Cortex of kidney (tissue), 1 donor: ENCODE results near the gene PSMD2.

ENCODE experiments used
- DNase-seq: peaks from one replicate; lab custom pipeline; 2025; lab: John Stamatoyannopoulos, UW

Gene PSMD2

GRCh38 chr3:184317201-184317600 is 18.2 kb downstream of the PSMD2 start:
- DNase-seq = no peak

GRCh38 chr3:184320104-184320445 is 21.0 kb downstream of the PSMD2 start:
- DNase-seq = no peak

GRCh38 chr3:184321666-184322065 is 22.6 kb downstream of the PSMD2 start:
- DNase-seq = no peak

- no peak for DNase-seq
Measured at GRCh38 chr3:184322731-184323487, 23.9 kb downstream of the PSMD2 start.

- DNase-seq = no peak
Measured at GRCh38 chr3:184323696-184324095, 24.7 kb downstream of the PSMD2 start.

- no peak for DNase-seq
Measured at GRCh38 chr3:184325269-184325668, 26.2 kb downstream of the PSMD2 start.

GRCh38 chr3:184325715-184326369 is 26.8 kb downstream of the PSMD2 start:
- no peak for DNase-seq

- no peak for DNase-seq
Measured at GRCh38 chr3:184327171-184327570, 28.1 kb downstream of the PSMD2 start.

GRCh38 chr3:184328516-184328915 is 29.5 kb downstream of the PSMD2 start:
- DNase-seq = no peak

- no peak for DNase-seq
Measured at GRCh38 chr3:184332370-184333090, 33.5 kb downstream of the PSMD2 start.

- DNase-seq = no peak
Measured at GRCh38 chr3:184333190-184333589, 34.1 kb downstream of the PSMD2 start.

GRCh38 chr3:184333700-184334099 is 34.7 kb downstream of the PSMD2 start:
- no peak for DNase-seq

GRCh38 chr3:184334470-184335158 is 35.6 kb downstream of the PSMD2 start:
- no peak for DNase-seq

GRCh38 chr3:184335291-184335660 is 36.2 kb downstream of the PSMD2 start:
- DNase-seq = no peak

- no peak for DNase-seq
Measured at GRCh38 chr3:184335661-184336546, 36.9 kb downstream of the PSMD2 start.

- DNase-seq = no peak
Measured at GRCh38 chr3:184336547-184337398, 37.7 kb downstream of the PSMD2 start.

GRCh38 chr3:184337399-184337714 is 38.3 kb downstream of the PSMD2 start, which contains the start of gene FAM131A:
TSS of gene FAM131A (plus strand) at chr3:184337600. CDS start at chr3:184337631, 31 bp downstream.
- no peak for DNase-seq

- DNase-seq = no peak
Measured at GRCh38 chr3:184337981-184338380, 38.9 kb downstream of the PSMD2 start.

GRCh38 chr3:184338511-184338945 is 39.5 kb downstream of the PSMD2 start:
- DNase-seq = no peak

- no peak for DNase-seq
Measured at GRCh38 chr3:184339001-184339400, 40.0 kb downstream of the PSMD2 start.
